Right ventricle myocardium superior (tissue), 1 donor: ENCODE data around the gene LRRN4. TPM values are rescaled to one million over a fixed set of nuclear protein-coding genes. Genes with fewer than 3 reads are reported as not detected.
"Not testable (repeated sequence)": the region's sequence is repeated elsewhere in the genome, so short reads cannot be mapped to it uniquely, and the experiment has no call there.

Experiments
- ATAC-seq: fragments of 200-7000 bp; cut with Tn5 transposase; one replicate; pipeline ENCODE4 v1.9.1; 2020; ENCODE audit warnings: mild to moderate bottlenecking; ENCODE audit not compliant: poor library complexity
- DNase-seq: peaks from one replicate; pipeline ENCODE4 v3.0.0-alpha.2; 2020
- intact Hi-C: fragments of 100-400 bp; cut with DNase I; formaldehyde crosslinking; loops from one replicate; pipeline ENCODE4 v1.11.2; 2022
- total RNA-seq: library from RNA; stranded (reverse); fragmentation: NEBNext Ultra II Directional; extraction: Animal tissue kit (Norgen Biotek cat#: 25700); gene quantifications from one replicate; pipeline ENCODE4 v1.2.1, GENCODE V29; 2021
- donor health status: DM: no; HTN: yes; CAD: no; lungs with severe emphysema.

LRRN4 gene
- total RNA-seq, 1 donor from 2014 or later, result not detected

DNA sequence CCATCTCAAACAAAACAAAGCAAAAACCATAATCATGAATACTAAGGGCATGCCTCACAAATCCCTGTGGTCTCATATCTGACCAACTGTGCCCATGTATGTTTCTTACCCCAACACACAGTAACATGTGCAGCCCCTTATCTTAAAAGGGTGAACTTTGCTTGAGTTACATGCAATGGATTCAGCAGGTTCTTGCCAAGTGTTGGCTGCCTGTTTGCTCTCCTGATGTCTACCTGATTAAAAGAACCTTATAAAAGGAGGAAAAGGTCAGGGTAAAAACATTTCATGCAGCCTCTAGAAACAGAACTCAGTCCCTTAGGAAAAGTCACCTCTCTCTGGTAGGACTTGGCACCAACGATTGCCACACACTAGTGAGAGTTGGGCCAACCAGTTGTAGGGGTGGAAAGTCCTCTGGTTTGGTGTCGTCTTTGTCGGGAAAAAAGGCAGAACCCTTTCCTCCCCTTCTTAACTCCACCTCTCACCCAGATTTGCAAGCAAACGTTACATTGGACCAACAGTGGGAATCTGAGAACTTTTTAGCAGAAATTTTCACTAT, 14.0 kb upstream of the LRRN4 start:
- ATAC-seq (no peak), DNase-seq (no peak)
- intact Hi-C loops, result no loop called here

DNA sequence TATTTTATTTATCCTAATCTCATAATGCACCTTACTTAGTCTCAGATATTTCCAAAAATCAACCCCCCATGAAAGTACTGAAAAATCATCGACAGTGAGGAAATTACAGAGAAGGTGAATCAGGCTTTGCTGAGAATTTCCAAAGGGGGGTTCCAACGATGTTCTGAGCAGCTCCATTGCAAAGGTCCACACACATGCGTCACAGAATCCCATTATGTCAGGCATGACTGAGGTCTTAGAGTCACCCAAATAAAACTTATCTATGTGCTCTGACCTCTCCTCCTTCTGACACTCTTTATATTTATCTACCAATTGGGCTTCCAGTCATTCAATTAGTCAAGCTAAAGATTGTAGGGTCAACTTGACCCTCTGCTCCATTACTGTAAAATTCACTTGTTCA, 12.7 kb upstream of the LRRN4 start:
- no peak for DNase-seq
- intact Hi-C loops, result no loop called here
- ATAC-seq, result no peak

DNA sequence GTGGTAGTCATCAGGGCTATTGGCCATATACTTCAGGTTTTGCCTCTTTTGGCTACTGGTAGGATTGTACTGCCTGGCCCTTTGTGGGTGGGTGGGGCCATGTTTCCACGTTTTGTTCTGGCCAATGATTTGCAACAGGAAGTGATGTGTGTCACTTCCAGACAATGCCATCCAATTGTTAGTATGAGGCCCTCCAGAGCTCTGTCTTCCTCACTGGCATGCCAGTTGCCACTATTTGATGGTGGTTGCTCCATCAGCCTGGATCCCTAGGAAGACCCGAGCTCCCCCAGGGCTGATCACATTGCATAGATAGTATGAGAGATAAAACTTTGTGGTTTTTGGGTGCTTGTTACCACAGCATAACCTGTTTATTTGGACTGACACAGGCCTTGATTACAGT, 7.7 kb upstream of the LRRN4 start:
- DNase-seq (no peak), ATAC-seq (no peak)
- intact Hi-C loops, result no loop called here

DNA sequence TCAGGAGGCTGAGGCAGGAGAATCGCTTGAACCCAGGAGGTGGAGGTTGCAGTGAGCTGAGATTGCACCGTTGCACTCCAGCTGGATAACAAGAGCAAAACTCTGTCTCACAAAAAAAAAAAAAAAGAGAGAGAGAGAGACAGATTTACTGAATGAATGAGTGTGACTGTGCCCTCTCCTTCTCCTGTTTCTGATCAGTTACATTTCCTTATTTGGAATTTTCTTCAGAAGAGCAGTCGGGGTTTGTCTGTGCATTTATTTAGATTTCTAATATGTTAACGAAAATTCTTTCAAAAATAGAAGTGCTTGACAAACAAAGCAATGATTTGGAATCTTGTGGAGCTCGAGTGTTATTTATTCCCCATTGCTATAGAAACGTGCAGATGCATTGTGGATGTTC, 6.4 kb upstream of the LRRN4 start:
- intact Hi-C loops, result no loop called here
- ATAC-seq, result no peak

DNA sequence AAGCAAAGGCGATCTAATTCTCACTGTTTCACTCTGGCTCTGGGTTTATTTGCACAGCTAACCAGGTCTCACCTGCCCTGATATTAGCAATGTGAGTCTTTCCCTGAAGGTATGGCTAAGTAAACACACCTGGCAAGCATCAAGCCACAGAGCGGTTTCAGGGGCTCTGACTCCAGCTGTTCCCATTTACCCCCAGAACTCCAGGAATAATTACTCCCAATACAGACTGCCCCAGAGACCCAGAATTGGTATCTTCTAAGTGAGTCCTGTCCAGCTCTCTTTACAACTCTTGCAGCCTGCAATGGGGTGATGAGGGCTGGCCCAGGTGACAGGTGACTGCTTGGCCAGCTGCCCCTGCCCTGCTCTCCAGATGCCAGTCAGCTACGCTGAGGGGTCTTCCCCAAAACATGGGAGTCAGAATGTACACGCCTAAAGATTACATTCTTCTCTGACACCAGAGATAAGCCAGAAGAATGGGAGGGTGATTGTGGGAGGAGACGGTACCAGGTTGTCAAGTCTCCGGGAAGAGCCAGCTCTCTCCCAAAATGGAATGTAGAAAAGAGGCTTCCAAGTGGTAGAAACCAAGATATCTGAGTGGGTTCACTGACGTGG, 4.9 kb upstream of the LRRN4 start:
- ATAC-seq, result no peak
- intact Hi-C loops, result no loop called here
- DNase-seq, result no peak

More for the DNA sequence above, 6.4 kb upstream of the LRRN4 start:
- DNase-seq, result no peak

DNA sequence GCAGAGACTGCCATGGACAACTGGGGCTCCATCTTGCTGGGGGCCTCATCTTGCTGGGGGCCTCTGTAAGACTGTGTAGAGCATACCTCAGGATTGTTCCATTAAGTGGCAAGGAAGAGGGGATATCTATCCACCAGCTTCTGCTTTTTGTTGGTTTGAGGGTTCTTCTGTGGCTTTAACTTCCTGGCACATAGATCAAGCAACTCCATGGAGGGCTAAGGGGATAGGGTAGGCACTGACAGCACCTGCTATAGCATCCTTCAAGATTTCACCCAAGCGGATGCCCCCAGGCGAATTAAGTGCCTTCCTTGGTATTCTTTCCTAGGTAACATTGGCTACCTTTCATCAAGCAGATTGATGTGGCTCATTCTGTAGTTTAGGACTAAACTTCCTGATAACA, 3.8 kb upstream of the LRRN4 start:
- no peak for ATAC-seq
- no peak for DNase-seq
- intact Hi-C loops, result no loop called here

DNA sequence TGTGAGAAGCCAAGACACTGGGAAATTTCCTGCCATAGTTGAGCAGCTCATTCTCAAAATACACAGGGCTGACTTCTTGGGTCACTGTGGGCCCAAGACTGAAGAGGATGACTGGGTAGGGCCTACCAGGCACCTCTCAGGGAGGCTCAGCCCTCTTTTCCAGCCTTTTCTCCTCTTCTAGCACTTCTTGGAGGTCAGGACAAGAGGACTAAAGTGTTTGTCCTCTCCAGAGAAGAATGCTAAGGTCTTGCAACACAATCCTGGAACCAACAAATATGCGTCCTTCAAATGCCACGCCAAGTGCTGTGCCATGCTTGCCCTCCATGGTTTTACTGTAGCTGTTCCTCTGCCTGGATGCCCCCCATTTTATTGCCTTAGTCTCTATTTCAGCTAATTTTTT, 3.3 kb upstream of the LRRN4 start:
- ATAC-seq (no peak), DNase-seq (no peak)
- intact Hi-C loops, result no loop called here

DNA sequence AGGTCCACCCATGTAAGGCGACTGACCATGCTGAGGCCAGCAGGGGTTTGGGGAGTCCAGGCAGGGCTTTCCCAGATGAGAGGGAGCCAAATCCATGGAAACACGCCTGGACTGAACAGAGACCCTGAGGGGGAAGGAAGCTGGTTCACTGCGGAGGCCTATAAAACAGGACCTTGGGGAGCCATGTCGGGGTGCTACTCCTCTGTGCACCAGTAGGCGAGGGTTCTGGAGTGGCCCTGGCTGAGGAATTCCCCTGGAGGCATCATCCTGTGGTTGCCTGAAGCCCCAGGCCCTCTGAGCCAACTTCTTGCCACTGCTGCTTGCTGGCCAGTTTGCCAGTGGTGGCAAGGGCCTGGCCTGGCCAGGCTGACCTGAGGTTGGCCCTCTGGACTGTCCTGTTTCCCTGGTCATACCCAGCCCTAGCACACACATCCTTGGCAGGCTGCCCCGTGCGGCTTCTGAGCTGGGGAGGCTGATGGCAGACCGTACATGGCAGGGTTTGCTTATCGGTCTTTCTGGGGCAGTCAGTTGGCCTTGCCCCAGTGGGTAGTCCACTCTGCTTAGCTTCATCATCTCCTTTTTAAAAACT, 2.2 kb upstream of the LRRN4 start:
- intact Hi-C loops, result no loop called here
- ATAC-seq (no peak), DNase-seq (no peak)

DNA sequence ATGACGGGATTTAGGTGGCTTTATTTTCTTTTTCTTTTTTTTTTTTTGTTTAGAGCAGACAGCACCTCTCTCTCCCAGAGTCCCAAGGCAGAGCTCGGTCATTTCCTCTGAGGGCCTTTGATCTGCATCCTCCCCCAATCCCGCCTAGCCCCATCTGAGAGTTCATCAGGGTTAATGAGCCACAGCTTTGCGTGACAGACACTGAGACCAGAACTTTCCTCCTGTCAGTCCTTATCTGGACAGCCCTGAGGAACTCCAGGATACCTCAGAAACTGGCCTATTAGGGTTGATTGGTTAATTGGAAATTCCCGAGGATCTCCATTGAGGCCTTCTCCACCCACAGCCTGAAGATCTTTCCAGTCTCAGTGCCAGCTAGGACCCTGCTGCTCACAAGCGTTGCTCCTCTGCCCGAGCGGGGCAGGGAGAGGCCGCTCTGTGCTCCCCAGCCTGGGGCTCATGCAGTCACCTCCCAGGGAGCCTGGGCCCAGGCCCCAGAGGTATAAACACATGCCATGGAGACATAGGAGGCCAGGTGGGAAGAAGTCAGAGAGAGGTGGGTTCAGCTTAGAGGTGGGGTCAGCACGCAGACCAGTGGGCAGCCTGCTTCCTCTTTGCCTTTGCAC, 1.4 kb upstream of the LRRN4 start:
- DNase-seq (no peak), ATAC-seq (no peak)
- intact Hi-C loops, result no loop called here

DNA sequence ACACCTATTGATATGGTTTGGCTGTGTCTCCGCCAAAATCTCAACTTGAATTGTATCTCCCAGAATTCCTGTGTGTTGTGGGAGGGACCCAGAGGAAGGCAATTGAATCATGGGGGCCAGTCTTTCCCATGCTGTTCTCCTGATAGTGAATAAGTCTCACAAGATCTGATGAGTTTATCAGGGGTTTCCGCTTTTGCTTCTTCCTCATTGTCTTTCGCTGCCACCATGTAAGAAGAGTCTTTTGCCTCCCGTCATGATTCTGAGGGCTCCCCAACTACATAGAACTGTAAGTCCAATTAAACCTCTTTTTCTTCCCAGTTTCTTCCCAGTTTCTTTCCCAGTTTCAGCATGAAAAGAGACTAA, 810 bp upstream of the LRRN4 start:
- ATAC-seq, intact Hi-C loops, DNase-seq: not testable (repeated sequence)

DNA sequence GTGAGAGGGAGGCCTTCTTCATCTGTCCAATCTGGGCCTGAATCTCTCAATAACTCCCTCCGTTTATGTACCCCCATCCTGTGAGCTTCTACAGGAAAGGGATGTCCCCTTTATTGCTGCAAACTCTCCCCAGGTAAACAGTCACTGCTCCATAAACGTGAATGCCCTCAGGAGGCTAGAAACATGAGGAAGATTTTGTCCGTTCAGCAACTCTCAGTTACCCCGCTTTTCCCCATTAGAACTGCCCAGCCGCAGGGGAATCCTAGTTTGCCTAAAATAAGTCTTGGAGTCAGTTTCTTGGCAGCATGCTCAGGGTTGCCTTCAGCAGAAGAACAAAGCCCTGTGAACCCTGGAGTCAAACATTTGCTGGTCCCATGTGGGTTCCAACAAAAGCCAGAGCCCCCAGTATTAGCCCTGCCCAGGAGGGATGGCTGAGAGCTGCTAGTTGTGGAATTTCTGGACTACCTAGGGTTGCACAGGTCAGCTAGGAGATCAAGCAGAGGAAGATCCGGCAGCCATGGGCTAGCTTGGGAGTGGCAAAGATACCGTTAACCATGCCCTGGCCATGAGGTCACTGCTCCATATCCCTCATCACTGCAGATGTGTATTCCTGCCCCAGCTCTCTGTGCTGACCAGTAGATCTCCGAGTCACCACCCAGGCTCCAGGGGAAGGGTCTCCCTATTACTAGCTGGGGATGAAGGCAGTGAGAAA, 640 bp downstream of the LRRN4 start:
- no peak for ATAC-seq
- intact Hi-C loops, result no loop called here
- DNase-seq, result no peak

DNA sequence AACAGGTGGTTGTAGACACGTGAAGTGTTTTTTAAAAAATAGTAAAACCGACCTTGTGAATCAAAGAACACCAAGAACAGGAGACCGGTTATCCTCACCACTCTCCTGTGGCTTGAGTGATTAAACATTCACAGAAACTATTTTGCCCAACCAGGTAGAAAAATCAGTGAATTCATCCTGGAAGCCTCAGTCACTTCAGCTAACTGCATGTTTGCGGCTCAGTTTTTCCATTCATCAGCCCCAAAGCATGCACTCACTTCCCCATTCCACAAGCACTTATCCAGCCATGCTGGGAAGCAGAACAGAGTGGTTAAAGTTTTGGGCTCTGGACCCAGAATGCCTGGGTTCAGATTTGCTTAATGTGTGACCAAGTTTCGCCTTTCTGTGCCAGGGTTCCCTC, 2.4 kb downstream of the LRRN4 start:
- ATAC-seq (no peak), DNase-seq (no peak)
- intact Hi-C loops, result no loop called here

DNA sequence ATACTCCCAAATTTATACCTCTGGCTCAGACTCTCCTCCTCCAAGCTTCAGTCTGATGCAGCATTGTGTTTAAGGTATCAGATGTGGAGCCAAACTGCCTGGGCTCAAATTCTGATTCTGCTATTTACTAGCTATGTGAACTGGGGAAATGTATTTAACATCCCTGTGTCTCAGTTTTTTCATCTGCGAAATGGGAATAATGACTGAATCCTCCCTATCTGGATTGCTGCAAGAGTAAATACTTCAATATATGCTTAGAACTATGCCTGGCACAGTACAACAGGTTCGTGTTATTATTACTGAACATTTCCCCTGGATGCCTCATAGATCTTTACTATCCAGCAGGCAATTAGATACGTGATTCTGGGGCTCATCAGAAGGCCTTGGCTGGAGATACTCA, 5.5 kb downstream of the LRRN4 start:
- ATAC-seq, result no peak
- intact Hi-C loops, result no loop called here

DNA sequence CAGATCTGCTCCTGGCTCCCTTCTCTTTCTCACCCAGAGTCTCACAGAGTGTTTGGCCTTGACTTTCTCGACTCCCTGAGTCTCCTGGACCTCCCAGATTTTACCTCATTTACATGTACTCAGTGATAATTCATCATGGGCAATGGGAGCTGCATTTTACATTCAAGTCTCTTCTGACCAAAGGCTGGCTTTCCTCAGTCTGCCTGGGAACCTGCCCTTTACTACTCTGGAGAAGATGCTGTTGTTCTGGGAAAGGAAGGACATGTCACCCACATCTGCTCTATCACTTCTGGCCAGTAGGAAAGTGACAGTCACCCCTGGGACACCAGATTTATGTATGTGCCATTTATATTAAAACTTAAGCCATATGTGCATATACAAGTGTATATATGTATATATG, 7.4 kb downstream of the LRRN4 start:
- ATAC-seq (no peak), DNase-seq (no peak)
- intact Hi-C loops, result no loop called here

More for the DNA sequence above, 5.5 kb downstream of the LRRN4 start:
- no peak for DNase-seq

DNA sequence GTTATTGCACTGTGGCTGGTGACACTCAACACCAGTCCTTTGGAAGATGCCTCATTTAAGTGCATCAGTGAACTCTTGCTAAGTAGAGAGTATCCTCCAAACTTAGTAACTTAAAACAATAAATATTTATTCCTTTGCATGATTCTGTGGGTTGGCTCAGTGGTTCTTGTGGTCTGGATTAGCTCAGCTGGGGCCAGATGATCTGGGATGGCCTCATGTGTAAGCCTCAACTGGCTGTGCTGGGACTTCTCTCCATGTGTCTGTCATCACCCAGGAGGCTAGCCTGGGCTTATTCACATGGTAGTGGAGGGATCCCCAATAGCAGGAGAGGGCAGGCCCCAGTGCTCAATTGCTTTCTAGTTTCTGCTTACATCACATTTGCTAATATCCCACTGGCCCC, 8.3 kb downstream of the LRRN4 start:
- intact Hi-C loops, result no loop called here
- ATAC-seq (no peak), DNase-seq (no peak)

DNA sequence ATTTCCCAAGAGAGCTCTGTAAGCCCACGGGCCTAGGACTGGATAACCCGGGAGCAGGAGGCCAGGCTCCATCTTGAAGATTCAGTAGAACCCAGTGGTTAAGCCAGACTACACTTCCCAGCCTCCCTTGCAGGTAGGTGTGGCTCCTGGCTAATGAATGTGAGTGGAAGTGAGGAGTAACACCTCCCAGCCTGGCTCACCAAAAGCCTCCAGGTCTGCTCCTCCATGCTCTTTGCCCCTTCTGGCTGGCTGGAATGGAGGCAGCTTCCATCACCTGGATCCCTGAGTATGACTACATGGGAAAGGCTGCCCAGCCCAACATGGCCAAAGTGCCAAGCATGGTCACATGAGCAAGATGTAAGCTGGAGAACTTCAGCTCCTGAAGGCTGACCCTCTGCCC, 9.7 kb downstream of the LRRN4 start:
- ATAC-seq, result no peak
- intact Hi-C loops, result no loop called here
- no peak for DNase-seq

DNA sequence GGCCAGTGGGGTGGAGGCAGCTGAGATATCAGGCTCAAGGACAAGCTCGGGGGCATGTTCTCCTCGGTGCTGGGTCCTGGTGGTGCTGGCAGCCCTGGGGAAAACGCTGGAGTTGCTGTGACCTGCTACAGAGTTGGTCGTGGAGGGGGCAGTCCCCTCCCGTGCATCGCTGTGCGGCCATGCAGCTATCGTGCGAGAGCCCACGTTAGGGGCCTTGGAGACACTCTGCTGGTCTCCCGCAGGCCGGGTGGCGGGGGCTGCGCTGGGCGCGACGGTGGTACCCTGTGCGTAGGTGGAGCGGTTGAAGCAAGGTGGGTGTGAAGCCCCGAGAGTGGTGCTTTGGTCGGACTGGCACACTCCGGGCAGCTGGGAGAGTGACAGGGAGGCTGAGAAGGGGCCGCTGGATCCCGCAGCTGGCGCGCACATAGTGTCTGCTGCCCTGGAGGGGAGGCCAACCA, 12.0 kb downstream of the LRRN4 start:
- intact Hi-C loops, result no loop called here
- DNase-seq, result no peak
- no peak for ATAC-seq

DNA sequence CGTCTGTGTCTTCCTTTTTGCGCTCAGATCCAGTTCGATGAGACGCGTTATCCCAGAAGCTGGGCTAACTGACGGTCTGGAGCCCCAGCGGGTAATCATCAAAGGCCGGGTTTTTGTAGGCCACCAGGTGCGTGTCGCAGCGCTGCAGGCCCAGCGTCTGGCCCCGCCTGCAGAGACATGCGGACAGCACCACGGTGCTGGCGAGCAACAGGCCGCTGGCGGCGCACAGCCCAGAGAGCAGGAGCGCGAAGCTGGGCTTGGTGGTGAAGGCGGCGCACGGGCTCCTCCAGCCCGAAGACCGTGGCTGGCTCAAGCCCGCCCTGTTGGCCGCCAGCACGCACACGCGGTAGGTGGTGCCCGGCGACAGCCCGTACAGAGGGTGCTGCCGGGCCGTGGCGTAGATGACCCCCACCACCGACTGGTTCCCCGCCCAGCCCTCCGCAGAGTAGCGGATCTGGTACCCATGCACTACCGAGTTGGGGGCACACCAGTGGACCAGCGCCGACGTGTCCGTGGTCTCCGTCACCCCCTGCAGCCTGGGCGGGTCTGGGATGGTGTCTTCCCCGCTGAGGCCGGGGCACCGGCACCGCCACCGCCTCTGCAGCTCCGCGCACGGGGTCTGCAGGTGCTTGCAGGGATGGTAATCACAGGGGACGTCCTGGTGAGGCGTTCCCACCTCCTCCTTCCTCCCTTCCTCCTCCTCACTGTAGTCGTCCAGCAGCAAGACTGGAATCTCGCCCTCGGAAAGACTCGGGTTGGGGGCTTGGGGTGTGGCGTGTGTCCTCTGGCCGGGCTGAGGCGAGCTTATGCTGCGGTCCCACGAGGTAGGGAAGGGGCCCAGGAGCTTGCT, 12.7 kb downstream of the LRRN4 start:
- DNase-seq, result no peak
- peak; percentile 9 for ATAC-seq
- intact Hi-C loops, result no loop called here

DNA sequence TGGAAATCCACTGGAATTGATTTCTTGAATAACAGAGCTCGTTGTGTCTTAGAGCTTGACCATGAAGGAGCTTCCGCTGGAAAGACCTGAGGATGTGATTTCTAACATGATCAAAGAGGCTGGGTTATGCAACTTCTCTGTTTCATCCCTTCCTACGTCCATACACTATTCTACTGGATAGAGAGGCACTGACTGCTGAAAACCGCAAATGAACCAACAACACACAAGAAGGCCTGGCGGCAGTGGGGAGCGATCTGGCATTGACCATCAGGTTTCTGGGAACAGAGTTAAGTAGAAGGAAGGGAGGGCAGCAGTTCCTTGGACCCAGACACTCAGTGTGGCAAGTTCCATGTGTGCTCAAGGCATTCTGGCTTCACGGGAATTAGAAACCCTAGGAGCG, 13.3 kb downstream of the LRRN4 start:
- intact Hi-C loops, result no loop called here
- DNase-seq (no peak), ATAC-seq (no peak)
